ENCODE measurements around the gene ZBTB21.

ZBTB21 gene

DNA sequence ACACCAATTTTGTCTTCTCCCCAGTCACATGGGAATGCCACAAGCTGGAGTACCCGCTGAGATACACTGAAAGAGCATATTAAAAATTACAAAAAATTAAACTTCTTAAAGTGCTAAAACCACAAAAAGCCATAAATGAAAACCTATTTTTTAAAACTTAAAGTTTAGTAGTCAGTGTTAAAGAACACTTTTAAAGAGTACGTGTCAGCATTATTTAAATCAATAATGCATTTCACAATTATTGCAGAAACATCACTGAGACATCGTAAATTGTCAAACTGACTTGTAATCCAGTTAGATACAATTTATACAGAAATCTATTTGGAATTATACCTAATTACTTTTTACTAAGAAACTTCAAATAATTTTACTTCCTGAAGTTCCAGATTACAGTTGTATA, 22.9 kb downstream of the ZBTB21 start:
- FAIRE-seq: no peak

GRCh38 chr21:41985662-41986416, 24.3 kb downstream of the ZBTB21 start:
- FAIRE-seq: no peak

- FAIRE-seq: no peak
These were observed 26.9 kb downstream of the ZBTB21 start for GRCh38 chr21:41983229-41983628.

- FAIRE-seq: no peak
These were observed 29.6 kb downstream of the ZBTB21 start for GRCh38 chr21:41980561-41980960.

DNA sequence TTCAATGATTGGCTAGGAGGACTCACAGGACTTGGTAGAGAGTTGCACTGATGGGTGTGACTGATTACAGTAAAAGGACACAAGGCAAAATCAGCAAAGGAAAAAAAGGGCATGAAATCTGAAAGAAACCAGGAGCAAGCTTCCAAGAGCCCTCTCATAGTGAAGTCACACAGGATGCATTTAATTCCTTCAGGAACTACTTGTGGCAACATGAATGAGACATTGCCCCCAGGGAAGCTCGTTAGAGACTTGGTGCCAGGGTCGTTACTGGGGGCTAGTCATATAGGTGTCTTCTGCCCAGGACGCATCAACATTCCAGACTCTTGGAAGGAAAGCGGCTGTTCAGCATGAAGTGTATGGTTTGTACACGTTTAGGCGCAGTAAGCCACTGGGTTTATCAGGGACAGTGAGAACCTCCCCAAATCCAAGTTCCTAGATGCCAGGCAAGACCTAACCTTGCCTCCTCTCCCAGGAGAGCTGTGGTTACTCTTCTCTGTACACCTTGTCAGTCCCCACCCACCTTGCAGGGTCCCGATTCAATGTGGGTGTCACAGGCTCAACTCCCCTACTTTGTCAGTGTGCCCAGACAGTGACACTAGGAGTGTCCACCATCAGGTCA, 30.3 kb downstream of the ZBTB21 start:
- FAIRE-seq: no peak

- no peak for FAIRE-seq
These were observed 30.8 kb downstream of the ZBTB21 start for GRCh38 chr21:41979335-41979734.

- no peak for FAIRE-seq
These were observed 32.9 kb downstream of the ZBTB21 start for GRCh38 chr21:41977034-41977950.

DNA sequence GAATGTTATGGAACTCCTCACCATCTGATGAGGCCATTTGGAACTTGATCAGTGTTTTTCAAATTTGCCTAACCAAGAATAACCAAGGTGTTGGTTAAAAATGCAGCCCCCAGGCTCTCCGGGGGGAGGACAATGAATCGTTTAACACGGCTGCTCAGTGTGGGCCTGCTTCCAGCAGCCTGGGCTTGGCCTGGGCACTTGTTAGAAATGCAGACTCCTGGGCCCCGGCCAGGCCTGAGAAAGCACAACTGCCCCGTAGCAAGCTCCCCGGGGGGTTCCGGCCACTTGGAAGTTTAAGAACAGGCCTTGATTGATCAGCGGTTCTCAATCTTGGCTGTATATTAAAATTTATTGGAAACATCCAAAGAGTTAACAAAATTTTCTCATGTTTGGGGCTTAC, 33.5 kb downstream of the ZBTB21 start:
- FAIRE-seq: no peak

DNA sequence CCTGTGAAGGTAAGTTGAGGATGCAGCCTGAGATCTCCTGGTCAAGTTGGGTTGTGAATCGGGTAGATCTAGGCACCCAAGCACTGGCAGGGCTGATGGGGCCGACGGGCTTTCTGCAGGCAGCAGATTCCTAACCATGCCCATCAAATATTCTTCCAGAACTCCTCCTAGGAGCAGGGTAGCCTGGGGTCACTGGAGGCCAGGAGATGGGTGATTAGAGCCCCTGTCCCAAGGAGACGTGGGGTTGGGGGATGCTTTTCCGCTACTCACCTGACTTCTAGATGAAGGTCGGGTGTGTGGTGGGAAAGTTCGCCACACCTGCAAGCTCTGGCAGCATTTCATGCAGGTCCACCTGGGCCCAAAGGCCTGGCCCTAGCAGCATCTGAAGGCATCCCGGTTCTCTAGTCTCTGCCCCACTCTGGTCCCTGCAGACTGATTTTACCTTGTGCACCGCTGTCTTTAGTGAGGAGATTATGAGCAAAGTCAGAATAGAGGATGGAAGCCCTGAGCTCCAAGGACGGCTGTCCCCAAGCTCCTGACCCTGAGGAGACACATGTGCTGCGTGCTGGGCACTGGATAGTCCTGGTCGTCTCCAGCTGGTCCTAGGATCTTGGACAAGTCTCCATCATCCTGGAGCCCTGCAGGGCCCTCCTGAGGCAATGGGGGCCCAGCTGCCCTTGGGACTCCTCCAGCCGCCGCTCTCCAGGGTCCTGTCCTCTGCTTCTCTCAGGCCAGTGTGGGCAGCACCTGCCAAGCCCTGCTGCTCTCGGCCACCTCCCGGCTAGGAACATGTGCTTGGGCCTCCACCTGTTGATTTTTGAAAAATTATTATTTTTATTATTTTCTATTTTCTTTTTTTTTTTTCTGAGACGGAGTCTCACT, 34.5 kb downstream of the ZBTB21 start:
- no peak for FAIRE-seq

DNA sequence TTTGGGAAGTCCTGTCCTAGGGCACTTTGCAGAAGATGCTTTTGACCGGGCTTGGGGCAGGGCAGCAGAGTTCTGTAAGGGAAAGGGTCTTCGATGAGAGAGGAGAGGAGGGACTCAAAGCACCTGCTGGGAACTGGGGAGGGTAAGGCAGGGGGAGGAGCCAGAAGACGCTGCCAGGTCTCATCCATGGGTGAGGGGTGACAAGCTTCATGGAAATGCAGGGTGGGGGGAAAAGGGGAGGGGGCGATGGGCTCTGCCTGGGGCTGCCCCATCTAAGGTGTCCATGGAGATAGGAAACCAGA, 35.5 kb downstream of the ZBTB21 start:
- no peak for FAIRE-seq

DNA sequence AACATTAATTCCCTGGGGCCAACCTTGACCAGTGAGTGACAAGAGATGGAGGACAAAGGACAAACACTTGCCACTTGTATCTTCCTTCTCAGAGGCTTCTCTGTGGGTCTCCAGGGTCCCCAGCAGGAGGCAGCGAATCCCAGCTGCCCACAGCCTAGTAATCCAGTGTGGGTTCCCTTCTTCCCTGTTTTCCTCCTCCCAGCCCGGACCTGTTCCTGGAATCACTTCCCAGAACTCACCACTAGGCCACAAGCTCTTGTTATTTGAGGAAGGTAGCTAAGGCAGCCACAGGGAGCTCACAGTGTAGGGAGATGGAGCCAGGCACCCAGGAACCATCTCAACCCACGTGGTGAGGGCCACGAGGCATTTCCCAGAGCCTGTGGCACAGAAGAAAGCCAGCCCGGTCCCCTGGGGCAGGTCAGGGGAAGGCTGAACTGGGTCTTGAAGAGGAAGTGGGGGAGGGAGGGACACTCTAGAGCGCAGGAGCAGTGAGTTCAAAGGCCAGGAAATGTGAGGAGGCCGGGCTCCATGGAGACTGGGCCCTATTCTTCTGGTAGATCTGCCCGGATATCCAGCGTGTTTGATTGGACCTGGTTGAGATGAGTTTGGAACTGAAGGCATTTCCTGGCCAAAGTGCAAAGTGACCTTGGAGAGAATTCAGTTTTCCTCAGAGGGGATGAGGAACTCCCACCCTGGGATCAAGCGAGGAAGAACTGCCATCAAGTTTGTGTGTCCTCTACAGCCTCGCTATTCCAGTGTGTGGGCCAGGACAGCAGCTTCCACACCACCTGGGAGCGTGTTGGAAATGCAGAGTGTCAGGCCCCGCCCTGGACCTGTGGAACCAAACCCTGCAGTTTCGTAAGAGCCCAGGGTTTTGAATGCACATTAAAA, 36.1 kb downstream of the ZBTB21 start:
- no peak for FAIRE-seq

- no peak for FAIRE-seq
These were observed 36.7 kb downstream of the ZBTB21 start for GRCh38 chr21:41973427-41973831.

- no peak for FAIRE-seq
These were observed 37.5 kb downstream of the ZBTB21 start for GRCh38 chr21:41972511-41973205.

GRCh38 chr21:41971891-41972290, 38.3 kb downstream of the ZBTB21 start:
- no peak for FAIRE-seq

DNA sequence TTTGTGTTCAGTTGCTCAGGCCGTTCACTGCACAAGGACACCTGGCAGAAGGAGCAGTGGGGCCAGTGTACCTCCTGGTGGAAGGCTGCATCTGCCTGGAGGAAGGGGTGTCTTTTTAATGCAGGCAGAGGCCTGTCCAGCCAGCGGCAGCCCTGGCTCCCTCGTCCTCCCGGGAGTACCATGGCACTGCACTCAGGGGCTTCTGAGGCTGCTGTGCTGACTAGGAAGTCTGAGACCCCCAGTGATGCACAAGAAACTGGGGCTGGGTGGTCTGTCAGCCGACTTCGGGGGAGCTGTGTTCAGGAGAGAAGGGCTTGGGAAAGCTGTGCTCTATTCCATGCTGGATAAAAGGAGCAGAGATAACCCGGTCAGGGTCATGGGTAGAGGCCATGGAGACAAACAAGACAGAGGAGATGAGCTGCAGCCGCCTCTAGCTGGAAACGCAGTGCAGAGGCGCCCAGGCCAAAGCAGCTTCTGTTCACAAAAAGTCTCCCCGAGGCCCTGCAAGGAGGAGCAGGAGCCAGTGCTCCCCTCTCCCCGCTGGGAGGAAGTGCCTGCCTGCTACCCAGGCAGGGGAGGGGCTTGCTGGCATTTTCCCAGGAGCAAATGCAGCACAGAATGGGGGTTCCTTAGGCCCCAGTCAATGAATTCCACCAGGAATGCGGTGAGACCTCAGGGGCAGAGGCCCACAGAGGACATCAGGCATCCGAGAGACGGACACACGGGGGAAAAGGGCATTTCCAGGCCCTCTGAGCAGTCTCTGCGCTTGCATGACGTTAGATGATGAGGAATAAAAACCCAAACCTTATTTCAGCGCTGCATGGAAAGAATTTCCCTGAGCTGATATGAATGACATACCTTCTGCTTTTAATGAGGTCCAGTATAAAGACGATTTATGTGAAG, 39.2 kb downstream of the ZBTB21 start:
- no peak for FAIRE-seq

DNA sequence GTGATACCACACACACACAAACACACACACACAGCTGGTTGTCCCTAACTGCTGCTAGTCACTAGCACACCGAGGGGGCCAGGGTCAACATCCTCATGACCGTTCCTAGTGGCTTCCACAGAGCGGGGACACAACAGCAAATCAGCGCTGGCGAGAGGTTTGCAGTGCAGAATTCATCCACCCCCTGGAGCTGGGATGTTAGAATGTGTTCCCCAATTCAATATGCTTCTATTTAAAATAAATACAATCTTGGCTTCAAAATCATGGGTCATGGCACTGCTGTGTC, 40.1 kb downstream of the ZBTB21 start:
- FAIRE-seq: no peak

GRCh38 chr21:41967708-41968107, 42.5 kb downstream of the ZBTB21 start:
- FAIRE-seq: no peak

DNA sequence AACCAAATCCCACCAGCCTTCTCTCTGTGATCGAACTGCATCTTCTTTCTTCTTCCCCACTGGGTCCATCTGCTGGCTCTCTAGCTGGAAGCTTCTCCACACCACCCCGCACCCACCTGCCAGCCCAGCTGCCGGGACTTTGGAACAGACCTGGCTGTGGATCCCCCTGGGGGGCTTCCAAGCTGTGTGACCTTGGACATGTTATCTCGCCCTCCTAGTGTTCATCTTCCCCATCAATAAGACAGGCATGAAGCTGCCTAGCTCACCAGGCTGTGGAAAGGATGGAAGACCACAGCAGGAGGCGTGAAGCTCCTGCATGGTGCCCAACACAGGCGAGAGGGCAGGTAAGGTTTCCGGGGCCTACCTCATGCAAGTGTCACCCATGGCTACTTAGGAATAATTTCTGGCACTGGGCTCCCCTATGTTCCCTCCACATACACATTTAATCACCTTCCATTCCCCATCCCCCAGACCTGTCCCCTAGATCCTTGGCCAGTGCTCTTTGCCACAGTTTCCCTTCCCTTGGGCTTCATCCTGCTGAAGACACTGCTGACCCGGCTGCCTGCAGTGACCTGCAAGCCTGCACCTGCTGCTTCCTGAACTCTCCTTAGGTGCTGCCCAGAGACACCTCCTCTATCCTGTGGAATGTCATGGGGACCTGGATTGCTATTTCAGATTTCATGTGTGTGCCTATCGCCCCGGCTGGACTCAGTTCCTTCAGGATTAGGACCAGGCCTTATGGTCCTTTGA, 43.1 kb downstream of the ZBTB21 start:
- no peak for FAIRE-seq

Data from colon (tissue), 2 donors.